Esophagus muscularis mucosa (tissue), 4 donors: ENCODE data around the gene ERCC4. TPM values are rescaled to one million over a fixed set of nuclear protein-coding genes. Genes with fewer than 3 reads are reported as not detected.

Experiments used
- DNase-seq: peaks from one replicate; pipeline ENCODE4 v3.0.0-alpha.2; 2017; ENCODE audit errors: extremely low spot score
- H3K27ac ChIP-seq, 4 donors: fragments of 200-600 bp; sonication (generic); replicated peaks in 1 of 4; 1 replicate in 3 of 4; 2 replicates in 1 of 4; pipeline ENCODE4 v1.5.1; 2016 to 2019; ENCODE audit warnings: mild to moderate bottlenecking in 1 of 4
- H3K27me3 ChIP-seq, 4 donors: fragments of 200-600 bp; sonication (generic); one replicate each; pipeline versions ENCODE4 v1.5.1 to v1.6.0; 2016 to 2019
- H3K36me3 ChIP-seq, 4 donors: fragments of 200-600 bp; sonication (generic); one replicate each; pipeline ENCODE4 v1.5.1; 2016 to 2019
- H3K4me1 ChIP-seq, 4 donors: fragments of 200-600 bp; sonication (generic); one replicate each; pipeline ENCODE4 v1.5.1; 2016 to 2019
- H3K4me3 ChIP-seq, 4 donors: fragments of 200-600 bp; sonication (generic); 1 replicate in 2 of 4; 2 replicates in 2 of 4; pipeline ENCODE4 v1.5.1; 2016 to 2019; ENCODE audit warnings: mild to moderate bottlenecking in 4 of 4, moderate library complexity in 1 of 4
- H3K9me3 ChIP-seq, 4 donors: fragments of 200-600 bp; sonication (generic); 1 replicate in 3 of 4; 2 replicates in 1 of 4; pipeline ENCODE4 v1.5.1; 2016 to 2019
- CTCF ChIP-seq, 3 experiments: fragments of 200-600 bp in 2 of 3; fragments of 450-650 bp in 1 of 3; sonication (generic) in 2 of 3; IDR thresholded peaks; one replicate each; pipeline ENCODE4 v1.5.1; 2017 to 2019; ENCODE audit warnings: antibody characterized with exemption in 3 of 3, mild to moderate bottlenecking in 2 of 3, moderate library complexity in 1 of 3
- EP300 ChIP-seq: sonication (generic); formaldehyde crosslinking; IDR thresholded peaks from one replicate; pipeline ENCODE4 v1.6.1; 2017; ENCODE audit warnings: antibody characterized with exemption
- POLR2A ChIP-seq: fragments of 450-650 bp; IDR thresholded peaks from one replicate; pipeline ENCODE4 v1.6.1; 2017; ENCODE audit warnings: antibody characterized with exemption, moderate library complexity, mild to moderate bottlenecking, low read depth
- POLR2AphosphoS5 ChIP-seq, 2 donors: sonication (generic); formaldehyde crosslinking; IDR thresholded peaks; one replicate each; pipeline ENCODE4 v1.6.1; 2017; ENCODE audit warnings: antibody characterized with exemption in 2 of 2
- WGBS: methylation state at CpG from one replicate; pipeline ENCODE4 v1.1.5; 2018; 5-methylcytosine and 5-hydroxymethylcytosine counted together
- intact Hi-C: fragments of 100-400 bp; cut with DNase I; formaldehyde crosslinking; loops from one replicate; pipeline ENCODE4 v1.15.1; 2023
- total RNA-seq, 4 donors: library from RNA; depleted of rRNA; stranded (reverse); fragments of >200 nt; gene quantifications; one replicate each; pipeline versions ENCODE4 v1.1.0 to v1.2.1, GENCODE V29; 2016

The ERCC4 gene
- total RNA-seq, 4 donors from 2014 or later = 4.6 to 10.0 (median 8.6) TPM

- intact Hi-C loops = no loop called here
- TF ChIP-seq POLR2AphosphoS5 (IDR thresholded peaks at IDR 0.05) (no peak), CTCF (IDR thresholded peaks at IDR 0.05) (no peak), POLR2A (no peak), EP300 (no peak)
- H3K4me3 ChIP-seq = no peak overlapping the region
- H3K27ac ChIP-seq = no peak overlapping the region
- H3K27me3 ChIP-seq = no peaks in the 10 kb centered on the region
- H3K36me3 ChIP-seq = no peaks in the 10 kb centered on the region
- H3K9me3 ChIP-seq = peaks cover 0 to 3% (median 0%) of the 10 kb centered on the region in 4 donors
- H3K4me1 ChIP-seq = peaks cover 6 to 12% (median 10%) of the 10 kb centered on the region in 4 donors
- 64% methylated on average over 1 of the region's 1 CpG for WGBS
- DNase-seq = no peak
These were observed 24.4 kb upstream of the ERCC4 start for GRCh38 chr16:13895516-13895915.

DNA sequence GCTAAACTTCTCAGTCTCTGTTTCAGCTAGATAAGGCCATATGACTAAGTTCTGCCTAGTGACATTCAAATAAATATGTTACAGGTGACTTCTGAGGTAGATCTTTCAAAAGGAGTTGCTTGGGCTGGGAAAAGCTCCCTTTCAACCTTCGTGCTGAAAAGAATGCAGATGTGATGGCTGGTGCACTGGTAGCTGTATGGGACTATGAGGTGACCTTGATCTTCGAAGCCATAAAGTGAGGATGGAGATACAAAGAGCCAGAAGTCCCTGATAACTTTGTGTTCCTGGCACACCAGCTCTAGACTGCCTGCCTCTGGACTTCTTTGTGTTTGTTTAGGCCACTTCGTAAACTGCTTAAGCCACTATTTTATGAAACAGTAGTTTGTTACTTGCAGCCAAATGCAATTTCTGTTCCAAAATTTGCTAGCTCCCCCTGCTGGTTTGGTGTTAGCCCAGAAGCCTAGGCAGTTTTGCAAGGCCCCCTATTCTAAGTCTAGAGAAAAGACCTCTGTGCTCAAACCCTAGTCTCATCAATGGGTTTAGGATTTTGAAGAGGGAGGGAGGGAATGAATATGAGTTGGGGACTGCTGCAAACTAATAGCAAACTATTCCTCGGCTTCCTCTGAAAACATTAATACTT, 23.3 kb upstream of the ERCC4 start:
- Histone ChIP-seq H3K9me3 (peaks cover 0 to 3% (median 0%) of the 10 kb centered on the region in 4 donors), H3K27me3 (no peaks in the 10 kb centered on the region), H3K27ac (no peak overlapping the region), H3K36me3 (no peaks in the 10 kb centered on the region), H3K4me3 (no peak overlapping the region), H3K4me1 (peaks cover 6 to 12% (median 10%) of the 10 kb centered on the region in 4 donors)
- no peak for DNase-seq
- WGBS = 82% methylated on average over 4 of the region's 4 CpGs
- no peak for TF ChIP-seq POLR2AphosphoS5 (IDR thresholded peaks at IDR 0.05)
- no peak for TF ChIP-seq CTCF (IDR thresholded peaks at IDR 0.05)
- no peak for TF ChIP-seq POLR2A
- no peak for TF ChIP-seq EP300
- intact Hi-C loops = no loop called here

GRCh38 chr16:13897806-13898205, 22.1 kb upstream of the ERCC4 start:
- TF ChIP-seq POLR2AphosphoS5 (IDR thresholded peaks at IDR 0.05) (no peak), POLR2A (no peak), EP300 (no peak), CTCF (IDR thresholded peaks at IDR 0.05) (no peak)
- intact Hi-C loops = no loop called here
- Histone ChIP-seq H3K27ac (no peak overlapping the region), H3K27me3 (no peaks in the 10 kb centered on the region), H3K9me3 (peaks cover 0 to 3% (median 0%) of the 10 kb centered on the region in 4 donors), H3K36me3 (no peaks in the 10 kb centered on the region), H3K4me3 (no peak overlapping the region), H3K4me1 (peaks cover 6 to 17% (median 12%) of the 10 kb centered on the region in 4 donors)
- 62% methylated on average over 2 of the region's 2 CpGs for WGBS
- DNase-seq = no peak

- Histone ChIP-seq H3K27me3 (no peaks in the 10 kb centered on the region), H3K27ac (peak overlapping the region; percentile 17 to 34 (median 29))
- TF ChIP-seq POLR2A (no peak), POLR2AphosphoS5 (IDR thresholded peaks at IDR 0.05) (no peak), EP300 (no peak)
These were observed 21.7 kb upstream of the ERCC4 start for GRCh38 chr16:13898233-13898632.

DNA sequence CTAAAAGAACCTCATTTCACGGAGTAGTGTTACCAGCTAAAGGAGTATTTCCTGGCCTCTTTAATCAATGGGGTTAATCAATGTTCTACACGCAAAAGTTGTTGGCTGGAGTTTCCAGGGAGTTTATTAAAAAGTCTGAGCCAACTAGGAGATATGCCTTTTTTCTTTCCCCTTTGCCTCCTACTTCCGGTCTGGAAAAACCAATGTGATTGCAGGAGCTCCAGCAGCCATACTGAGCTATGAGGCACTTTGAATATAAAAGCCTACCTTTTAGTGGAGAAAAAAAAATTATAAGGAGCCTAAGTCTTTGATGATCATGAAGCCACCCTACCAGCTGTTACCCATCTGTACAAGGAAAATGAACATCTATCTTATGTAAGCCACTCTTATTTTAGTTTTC, 17.9 kb upstream of the ERCC4 start:
- Histone ChIP-seq H3K4me1 (peaks cover 6 to 28% (median 20%) of the 10 kb centered on the region in 4 donors), H3K36me3 (no peaks in the 10 kb centered on the region), H3K27me3 (no peaks in the 10 kb centered on the region), H3K9me3 (no peaks in the 10 kb centered on the region), H3K4me3 (no peak overlapping the region), H3K27ac (peak overlapping the region in 1 of 4 donors; percentile 21)
- TF ChIP-seq EP300 (no peak), CTCF (IDR thresholded peaks at IDR 0.05) (no peak), POLR2AphosphoS5 (IDR thresholded peaks at IDR 0.05) (no peak), POLR2A (no peak)
- DNase-seq = peak; percentile 3
- WGBS = 84% methylated on average over 3 of the region's 3 CpGs
- intact Hi-C loops = no loop called here

More at GRCh38 chr16:13898233-13898632, 21.7 kb upstream of the ERCC4 start:
- H3K4me1 ChIP-seq = peaks cover 6 to 21% (median 15%) of the 10 kb centered on the region in 4 donors
- intact Hi-C loops = no loop called here
- no peak overlapping the region for H3K4me3 ChIP-seq
- 61% methylated on average over 3 of the region's 3 CpGs for WGBS
- H3K36me3 ChIP-seq = no peaks in the 10 kb centered on the region
- no peak for DNase-seq
- H3K9me3 ChIP-seq = peaks cover 0 to 3% (median 0%) of the 10 kb centered on the region in 4 donors
